GM12874 (cell line): ENCODE data around the gene TMEM72.

Experiments used
- CTCF ChIP-seq: IDR thresholded peaks from 2 replicates; pipeline ENCODE4 v1.5.1; 2011; ENCODE audit warnings: low read depth, mild to moderate bottlenecking, control low read depth, low read length, moderate library complexity; ENCODE audit not compliant: insufficient read depth

TMEM72 gene

DNA sequence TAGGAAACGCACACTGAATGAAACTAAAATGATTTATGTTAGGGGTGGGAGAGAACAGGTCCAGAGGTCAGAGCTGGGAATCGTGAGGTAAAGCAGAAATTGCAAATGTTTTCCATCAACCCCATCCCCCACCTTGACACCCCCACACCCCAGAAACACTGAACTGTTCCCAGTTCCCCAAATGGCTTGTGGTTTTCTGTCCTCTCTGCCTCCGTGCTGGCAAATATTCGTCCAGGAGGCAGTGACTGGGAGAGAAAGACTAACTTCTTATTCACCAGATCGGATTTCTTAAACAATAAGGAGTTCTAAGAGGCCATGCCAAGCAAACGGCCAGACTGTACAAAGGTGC lies 47.7 kb downstream of the TMEM72 start:
- TF ChIP-seq CTCF = no peak

- TF ChIP-seq CTCF = no peak
Measured at GRCh38 chr10:44959247-44960087, 48.3 kb downstream of the TMEM72 start, which contains the start of gene RASSF4. Gene RASSF4 (plus strand): TSS chr10:44959802. CDS start chr10:44970203, 10,401 bp downstream.

DNA sequence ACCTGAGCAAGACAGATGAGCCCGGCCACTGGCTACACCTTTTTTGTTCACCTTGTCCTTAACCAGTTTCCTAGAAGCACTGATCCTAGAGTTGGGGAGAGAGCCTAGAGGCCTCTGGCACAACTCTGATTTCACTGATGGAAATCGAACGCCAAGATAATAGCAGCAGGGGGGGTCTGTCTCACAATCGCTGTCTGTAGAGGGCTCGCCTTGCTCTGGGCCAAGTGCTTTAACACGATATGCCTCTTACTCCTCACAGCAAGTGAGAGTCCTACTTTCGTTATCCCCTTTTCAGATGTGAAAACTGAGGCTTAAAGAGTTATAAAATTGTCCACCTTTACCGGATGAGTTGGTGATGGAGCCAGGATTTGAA lies 48.9 kb downstream of the TMEM72 start:
- TF ChIP-seq CTCF = no peak

DNA sequence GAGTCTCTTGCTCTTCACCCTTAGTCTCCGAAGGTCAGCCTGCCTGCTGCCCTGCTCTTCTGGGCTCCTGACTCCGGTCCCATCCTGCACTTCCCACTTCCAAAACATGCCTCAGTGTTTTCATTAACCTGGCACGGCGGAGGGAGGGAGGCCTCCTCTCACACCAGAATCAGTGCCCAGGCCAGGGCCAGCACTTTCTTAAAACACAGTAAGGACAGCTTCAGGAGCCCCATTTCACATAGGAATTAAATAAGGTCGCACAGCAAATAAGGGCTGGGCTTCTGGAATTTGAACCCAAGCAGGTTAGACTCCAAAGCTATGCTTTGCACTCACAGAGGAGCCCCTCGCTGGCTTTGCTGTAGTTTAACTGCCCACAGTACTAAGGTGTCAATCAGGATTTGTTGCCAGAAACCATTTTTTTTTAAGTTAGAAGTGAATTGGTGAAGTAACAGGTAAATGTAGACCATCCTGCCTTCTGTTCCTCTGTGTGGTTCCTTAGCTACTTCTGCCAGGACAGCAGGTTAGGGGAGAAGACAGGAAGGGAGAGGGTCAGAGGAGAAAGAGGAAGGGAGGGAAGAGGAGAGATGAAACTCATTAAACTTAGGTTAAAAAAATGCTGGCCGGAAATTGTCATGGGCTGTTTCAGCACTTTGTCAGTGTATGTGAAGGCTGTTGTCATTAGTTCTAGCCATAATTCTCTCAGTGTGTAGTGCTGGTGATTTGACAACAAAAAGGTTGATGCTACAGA lies 49.5 kb downstream of the TMEM72 start:
- TF ChIP-seq CTCF = no peak

DNA sequence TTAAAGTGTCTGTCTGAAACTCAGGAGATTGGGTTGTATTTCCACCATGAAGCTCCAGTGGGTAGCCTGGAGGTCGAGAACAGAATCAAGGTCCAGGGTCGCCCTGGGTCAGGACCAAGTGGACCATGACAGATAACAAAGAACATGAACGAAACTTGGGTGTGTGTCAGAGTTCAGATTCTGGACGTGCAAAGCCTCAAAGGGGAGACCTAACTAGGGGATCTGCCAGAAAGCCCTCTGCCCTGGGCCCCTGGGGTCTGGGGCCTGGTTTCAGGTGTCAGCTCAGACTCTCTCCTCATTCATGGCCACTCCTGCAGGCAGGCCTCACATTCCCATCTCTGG lies 50.1 kb downstream of the TMEM72 start:
- TF ChIP-seq CTCF = no peak

DNA sequence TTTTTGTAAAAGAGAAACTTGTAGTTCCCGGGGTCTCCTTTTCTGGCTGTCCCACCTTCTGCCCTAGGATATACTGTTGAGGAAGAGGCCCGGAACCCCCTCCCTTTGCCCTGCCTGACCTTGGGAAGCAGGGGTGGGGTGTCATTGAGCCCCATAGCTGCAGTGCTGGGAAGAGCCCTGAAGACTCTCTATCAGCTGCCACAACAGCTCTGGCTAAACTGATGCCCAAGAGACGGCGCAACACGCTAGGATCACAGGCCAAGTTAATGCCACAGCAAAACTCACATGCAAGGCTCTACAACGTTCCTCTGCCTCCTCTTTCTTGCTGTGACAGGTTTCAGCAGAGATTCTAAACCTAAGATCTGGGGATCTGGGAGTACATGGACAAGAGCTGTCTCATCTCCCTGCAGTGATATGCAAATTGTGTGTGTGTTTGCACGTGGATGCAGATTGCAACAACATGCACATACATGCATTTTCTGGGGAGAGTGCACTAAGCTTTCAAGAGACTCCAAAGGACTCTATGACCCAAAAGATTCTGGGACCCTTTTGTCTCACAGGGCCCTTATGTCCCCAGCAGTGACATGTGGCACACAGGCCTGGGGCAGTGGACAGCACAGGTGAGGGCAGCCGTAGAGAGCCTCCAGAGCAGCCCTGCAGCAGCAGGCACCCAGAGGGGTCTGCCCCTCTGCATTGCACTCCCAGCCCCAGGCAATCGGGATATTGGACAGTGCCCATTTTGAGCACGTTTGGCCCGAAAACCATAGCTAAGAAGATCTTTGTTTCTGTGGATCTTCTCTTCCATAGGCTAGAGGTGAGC lies 51.0 kb downstream of the TMEM72 start:
- TF ChIP-seq CTCF = no peak
